Measurements from ENCODE around the gene TMEM245. TPM values are rescaled to one million over a fixed set of nuclear protein-coding genes. Genes with fewer than 3 reads are reported as not detected.

TMEM245 gene
- total and polyA plus RNA-seq, 2 of the 13 experiments (the other 11 are each of a cell fraction or from before 2014, with no cell fraction given) = 53.5 to 55.4 TPM

DNA sequence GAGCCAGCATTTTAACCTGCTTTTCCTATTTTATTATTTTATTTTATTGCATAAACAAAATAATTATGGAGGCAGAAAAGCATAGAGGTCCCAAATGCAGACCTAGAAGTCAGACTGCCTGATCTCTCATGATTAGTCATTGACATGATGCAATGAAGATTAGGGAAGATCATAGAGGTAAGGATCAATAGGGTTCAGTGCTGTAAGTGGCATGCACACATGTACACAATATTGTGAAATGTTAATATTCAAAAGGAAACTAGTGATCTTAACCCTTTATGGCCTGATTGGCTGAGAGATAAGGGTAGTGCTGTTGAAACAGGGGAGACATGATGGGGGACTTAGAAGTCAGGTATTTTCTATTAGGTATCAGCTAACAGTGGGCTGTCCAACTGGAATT is 48.4 kb upstream of the TMEM245 start (continued):
- TF ChIP-seq ETV6 (CRISPR knock-in tag; conservative IDR thresholded peaks at IDR 0.05) = no peak

DNA sequence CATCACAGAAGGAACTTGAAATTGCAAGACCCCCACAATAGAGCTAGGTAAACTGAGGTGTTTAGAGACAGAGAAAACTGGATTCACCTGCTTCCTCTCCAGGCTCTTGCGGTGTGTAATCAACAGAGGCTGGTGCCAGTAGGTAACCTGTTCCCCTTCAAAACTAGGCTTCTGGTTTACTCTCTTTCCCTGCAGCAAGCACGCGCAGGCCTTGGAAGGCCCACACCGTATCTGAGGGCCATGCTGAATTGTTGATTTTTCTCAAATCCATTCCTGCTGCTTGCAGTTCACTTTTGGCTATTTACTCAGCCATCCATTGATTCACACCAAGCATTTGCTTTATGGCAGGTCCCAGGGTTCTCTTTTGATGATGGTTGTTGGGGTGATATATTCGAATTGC is 48.0 kb upstream of the TMEM245 start:
- CTCF ChIA-PET (ENCODE audit: low intra/inter-chr PET ratio, low total read pairs) = no interaction called here

More for the DNA sequence above, 48.0 kb upstream of the TMEM245 start:
- Histone ChIP-seq H2AFZ (ENCODE audit: low read length) (no peak overlapping the region), H3K27ac (ENCODE audit: extremely low read length, insufficient read depth, low read length) (peak overlapping the region; percentile 5), H4K20me1 (ENCODE audit: insufficient read depth, low read length) (no peaks in the 10 kb centered on the region), H3K9me3 (ENCODE audit: low read length) (no peaks in the 10 kb centered on the region), H3K4me2 (ENCODE audit: low read depth, low read length) (no peak overlapping the region), H3K79me2 (ENCODE audit: insufficient read depth, low read length) (no peaks in the 10 kb centered on the region), H3K27me3 (ENCODE audit: control insufficient read depth in 1 of 2, insufficient read depth in 2 of 2, low read length in 2 of 2) (no peaks in the 10 kb centered on the region), H3K4me3 (replicated peaks in 1 of 3; ENCODE audit: insufficient read depth in 1 of 3, low read depth in 2 of 3, low read length in 3 of 3) (no peak overlapping the region), H3K36me3 (replicated peaks in 1 of 2; ENCODE audit: control insufficient read depth in 1 of 2, insufficient read depth in 2 of 2, low read length in 2 of 2) (no peaks in the 10 kb centered on the region), H3K9ac (ENCODE audit: insufficient read depth, low read depth, low read length) (no peak overlapping the region), H3K4me1 (ENCODE audit: insufficient read depth, low read length) (peaks cover 14% of the 10 kb centered on the region)
- no TSS peak for BruUV-seq (replicated peaks)
- in situ Hi-C loops (cut with HindIII; ENCODE audit: extremely low pct_ligation_motif_present, low pct_unique_long_range_greater_than_20kb) = no loop called here
- DNase-seq (ENCODE audit: low spot score) (no peak), FAIRE-seq (no peak), ATAC-seq (peak; percentile 60)
- TF ChIP-seq SRF (IDR thresholded peaks at IDR 0.05; ENCODE audit: low read depth, low read length) (no peak), SP1 (IDR thresholded peaks at IDR 0.05) (no peak), SP1 (CRISPR knock-in tag; IDR thresholded peaks at IDR 0.05) (no peak), ETV5 (CRISPR knock-in tag; IDR thresholded peaks at IDR 0.05; ENCODE audit: borderline replicate concordance) (no peak), ZNF501 (CRISPR knock-in tag; IDR thresholded peaks at IDR 0.05) (0 out of 2 replicates have a peak, but pooled peaks have one; percentile 15), ZNF10 (CRISPR knock-in tag; IDR thresholded peaks at IDR 0.05; ENCODE audit: borderline replicate concordance, low read depth) (no peak), SUZ12 (IDR thresholded peaks at IDR 0.05; ENCODE audit: low read depth, low read length) (no peak), ZNF773 (CRISPR knock-in tag; IDR thresholded peaks at IDR 0.05; ENCODE audit: borderline replicate concordance) (no peak), ARNT (IDR thresholded peaks at IDR 0.05) (no peak), ZNF44 (CRISPR knock-in tag; IDR thresholded peaks at IDR 0.05) (peak; percentile 99), CREM (IDR thresholded peaks at IDR 0.05) (no peak), CREM (CRISPR knock-in tag; IDR thresholded peaks at IDR 0.05) (no peak), SALL1 (CRISPR knock-in tag; IDR thresholded peaks at IDR 0.05) (0 out of 2 replicates have a peak, but pooled peaks have one; percentile 7)
- TF ChIP-seq, protein P1, sequence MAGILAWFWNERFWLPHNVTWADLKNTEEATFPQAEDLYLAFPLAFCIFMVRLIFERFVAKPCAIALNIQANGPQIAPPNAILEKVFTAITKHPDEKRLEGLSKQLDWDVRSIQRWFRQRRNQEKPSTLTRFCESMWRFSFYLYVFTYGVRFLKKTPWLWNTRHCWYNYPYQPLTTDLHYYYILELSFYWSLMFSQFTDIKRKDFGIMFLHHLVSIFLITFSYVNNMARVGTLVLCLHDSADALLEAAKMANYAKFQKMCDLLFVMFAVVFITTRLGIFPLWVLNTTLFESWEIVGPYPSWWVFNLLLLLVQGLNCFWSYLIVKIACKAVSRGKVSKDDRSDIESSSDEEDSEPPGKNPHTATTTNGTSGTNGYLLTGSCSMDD (CRISPR knock-in tag; IDR thresholded peaks at IDR 0.05) = no peak
- TF ChIP-seq, protein P2, sequence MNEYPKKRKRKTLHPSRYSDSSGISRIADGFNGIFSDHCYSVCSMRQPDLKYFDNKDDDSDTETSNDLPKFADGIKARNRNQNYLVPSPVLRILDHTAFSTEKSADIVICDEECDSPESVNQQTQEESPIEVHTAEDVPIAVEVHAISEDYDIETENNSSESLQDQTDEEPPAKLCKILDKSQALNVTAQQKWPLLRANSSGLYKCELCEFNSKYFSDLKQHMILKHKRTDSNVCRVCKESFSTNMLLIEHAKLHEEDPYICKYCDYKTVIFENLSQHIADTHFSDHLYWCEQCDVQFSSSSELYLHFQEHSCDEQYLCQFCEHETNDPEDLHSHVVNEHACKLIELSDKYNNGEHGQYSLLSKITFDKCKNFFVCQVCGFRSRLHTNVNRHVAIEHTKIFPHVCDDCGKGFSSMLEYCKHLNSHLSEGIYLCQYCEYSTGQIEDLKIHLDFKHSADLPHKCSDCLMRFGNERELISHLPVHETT (CRISPR knock-in tag; conservative IDR thresholded peaks at IDR 0.05) = no peak
- TF ChIP-seq, protein P3, sequence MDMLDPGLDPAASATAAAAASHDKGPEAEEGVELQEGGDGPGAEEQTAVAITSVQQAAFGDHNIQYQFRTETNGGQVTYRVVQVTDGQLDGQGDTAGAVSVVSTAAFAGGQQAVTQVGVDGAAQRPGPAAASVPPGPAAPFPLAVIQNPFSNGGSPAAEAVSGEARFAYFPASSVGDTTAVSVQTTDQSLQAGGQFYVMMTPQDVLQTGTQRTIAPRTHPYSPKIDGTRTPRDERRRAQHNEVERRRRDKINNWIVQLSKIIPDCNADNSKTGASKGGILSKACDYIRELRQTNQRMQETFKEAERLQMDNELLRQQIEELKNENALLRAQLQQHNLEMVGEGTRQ (IDR thresholded peaks at IDR 0.05; ENCODE audit: low read depth, low read length) = no peak
- TF ChIP-seq, protein P3 (CRISPR knock-in tag; IDR thresholded peaks at IDR 0.05; ENCODE audit: borderline replicate concordance) = no peak
- POLR2A ChIA-PET = no interaction called here
- WGBS (ENCODE audit: low lambda C conversion rate) = 31% methylated on average over 5 of the region's 5 CpGs
- intact Hi-C loops (cut with micrococcal nuclease; ENCODE audit: unreplicated experiment) = no loop called here

Data from HepG2 (cell line).